NCI-H1694 (cell line): ENCODE data around the gene TNIK.

ENCODE experiments used
- DNase-seq: peaks from one replicate; lab custom pipeline; 2025; lab: John Stamatoyannopoulos, UW

TNIK gene

DNA sequence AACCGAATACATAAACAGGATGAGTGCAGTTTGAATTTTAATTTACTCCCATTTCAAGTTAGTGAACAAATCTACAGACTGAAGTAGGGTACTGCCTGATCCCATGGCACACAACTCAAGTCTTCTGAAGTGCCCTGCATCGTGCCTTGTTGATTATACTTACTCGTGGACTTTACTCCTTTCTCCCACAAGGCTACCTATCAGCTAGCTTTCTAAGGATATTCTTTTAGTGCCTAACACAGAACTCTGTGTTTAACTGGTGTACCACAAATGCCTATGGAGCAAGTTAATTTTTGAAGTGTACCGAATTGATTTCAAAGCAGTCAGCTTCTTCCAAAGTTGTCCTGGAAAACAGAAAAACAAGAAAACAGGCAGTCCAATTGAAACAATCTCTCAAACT lies 119.8 kb downstream of the TNIK start:
- no peak for DNase-seq

DNA sequence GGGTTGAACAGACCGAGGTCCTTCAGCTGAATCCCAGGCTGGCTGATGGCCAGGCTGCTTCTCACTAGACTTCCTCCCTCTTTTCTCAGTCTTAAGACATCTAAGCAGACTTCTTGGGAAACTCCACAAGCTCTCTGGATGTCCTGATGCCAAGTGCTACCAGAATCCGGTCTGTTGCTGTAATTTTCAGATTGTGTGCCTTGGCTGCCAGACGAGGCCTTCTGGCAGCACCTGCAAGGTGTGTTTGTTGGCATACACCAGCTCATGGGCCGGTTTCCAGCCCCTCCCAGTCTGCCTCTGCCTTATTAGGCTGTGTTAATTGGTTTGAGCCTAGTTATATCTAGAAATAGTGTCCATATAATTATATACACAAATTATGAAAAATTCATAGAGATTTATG lies 120.6 kb downstream of the TNIK start:
- no peak for DNase-seq

DNA sequence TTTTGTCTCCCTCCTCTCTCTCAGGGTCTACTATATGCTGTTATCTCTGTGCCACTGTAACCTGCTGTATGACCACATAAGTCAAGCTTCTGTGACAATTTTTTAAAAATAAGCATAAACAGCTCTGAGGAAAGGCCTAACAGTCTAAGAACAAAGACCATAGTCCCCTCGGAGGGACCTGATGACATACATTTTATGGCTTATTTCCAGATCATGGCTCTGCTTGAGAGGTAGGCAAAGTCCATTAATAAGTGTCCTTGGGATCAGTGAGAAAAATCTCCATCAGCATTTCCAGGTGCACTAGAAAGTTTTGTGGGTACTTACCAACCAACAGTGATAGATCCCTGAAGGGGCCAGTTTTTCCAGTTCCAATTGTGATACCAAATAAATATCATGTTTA lies 123.8 kb downstream of the TNIK start:
- DNase-seq, result no peak

DNA sequence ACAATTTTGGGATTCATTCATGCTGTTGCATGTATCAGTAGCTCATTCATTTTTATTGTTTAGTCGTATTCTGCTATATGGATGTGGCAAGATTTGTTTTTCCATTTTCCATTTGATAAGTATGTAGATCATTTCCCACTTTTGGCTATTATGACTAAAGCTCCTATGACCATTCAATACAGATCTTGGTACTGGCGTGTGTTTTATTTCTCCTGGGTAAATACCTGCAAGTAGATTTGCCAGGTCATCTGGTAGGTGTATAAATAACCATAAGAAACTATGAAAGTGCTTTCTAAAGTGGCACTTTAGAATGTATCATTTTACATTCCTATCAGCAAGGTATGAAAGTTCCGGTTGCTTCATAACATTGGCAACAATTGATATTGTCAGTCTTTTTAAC lies 124.6 kb downstream of the TNIK start:
- no peak for DNase-seq

DNA sequence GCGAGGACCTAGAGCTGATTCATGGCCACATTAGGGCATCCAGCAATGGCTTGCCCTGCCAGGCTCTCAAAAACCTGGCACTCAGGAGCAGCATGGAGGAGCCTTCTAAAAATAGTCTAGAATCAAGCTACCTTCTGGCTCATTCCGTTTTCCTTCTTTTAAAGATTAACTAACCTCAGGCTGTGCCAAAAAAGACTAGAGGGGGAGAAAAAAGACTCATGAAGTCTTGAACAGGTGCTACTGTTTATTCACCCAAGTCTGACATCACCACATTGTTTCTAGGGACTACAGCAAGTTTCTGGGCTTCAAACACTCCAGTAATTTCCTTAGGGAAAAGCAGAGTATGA lies 125.8 kb downstream of the TNIK start:
- no peak for DNase-seq

DNA sequence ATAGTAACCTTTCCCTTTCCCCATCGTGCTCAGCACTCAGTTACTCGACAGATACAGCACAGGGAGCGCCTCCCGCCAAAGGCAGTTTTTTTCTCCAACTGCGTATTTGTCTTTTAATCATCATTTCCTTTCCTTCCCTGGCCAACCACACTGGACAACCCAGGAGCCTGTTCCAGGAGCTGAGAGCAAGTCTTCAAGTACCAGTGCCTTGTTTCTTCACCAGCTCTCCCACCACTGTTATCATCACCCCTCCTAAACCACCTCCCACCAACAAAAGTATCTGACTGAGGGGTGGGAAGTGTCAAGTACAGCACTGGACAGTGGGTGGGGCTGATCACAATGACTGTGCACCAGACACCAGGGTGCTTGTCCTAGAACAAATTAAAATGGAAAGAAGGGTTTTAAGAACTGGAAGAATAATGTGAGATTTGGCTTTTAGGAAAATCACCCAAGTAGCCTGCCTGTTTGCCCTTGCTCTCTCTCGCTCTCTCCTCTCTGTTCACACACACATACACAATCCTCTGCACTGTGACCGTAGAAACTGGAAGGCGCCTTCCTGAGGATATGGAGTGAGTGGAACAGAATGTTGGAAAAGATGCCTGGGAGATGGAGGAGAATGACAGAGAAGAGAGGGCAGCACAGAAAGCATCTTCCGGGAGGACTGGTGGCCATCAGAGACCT lies 126.3 kb downstream of the TNIK start:
- DNase-seq, result no peak

DNA sequence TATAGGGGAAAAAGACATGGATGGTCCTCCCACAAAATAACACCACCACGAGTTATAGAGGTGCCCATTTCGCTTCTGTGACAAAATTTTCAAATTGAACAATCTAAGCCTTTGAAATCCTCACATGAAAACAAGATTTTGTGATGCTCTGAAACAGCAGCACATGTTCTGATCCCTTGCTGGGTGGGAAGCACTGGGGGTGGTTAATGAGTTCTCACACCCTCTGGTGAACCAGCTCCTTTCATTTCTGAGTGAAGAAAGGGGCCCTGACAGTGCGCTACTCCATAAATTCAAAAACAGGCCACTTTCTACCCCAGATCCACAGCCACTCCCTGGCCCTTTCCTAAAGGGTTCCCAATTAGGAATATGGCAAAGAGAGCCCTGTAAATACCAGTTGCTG lies 129.3 kb downstream of the TNIK start:
- no peak for DNase-seq

DNA sequence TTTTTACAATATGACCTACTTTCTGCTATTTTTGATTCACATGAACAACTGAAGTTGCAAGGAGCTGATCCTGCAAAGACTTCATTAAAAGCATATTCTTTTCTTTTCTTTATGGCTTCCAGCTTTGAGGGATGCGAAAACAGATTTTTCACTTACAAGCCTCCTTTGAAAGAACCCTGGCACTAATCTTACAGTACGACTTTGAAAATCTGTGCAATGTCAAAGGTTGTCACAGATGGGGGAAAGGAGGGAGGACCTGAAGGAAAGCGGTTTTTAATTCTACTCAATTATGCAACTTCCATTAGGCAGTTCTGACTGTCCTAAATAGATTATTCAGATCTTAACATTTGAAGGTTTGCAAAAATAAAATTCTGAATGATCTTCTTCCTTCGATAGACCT lies 130.5 kb downstream of the TNIK start:
- DNase-seq, result no peak

DNA sequence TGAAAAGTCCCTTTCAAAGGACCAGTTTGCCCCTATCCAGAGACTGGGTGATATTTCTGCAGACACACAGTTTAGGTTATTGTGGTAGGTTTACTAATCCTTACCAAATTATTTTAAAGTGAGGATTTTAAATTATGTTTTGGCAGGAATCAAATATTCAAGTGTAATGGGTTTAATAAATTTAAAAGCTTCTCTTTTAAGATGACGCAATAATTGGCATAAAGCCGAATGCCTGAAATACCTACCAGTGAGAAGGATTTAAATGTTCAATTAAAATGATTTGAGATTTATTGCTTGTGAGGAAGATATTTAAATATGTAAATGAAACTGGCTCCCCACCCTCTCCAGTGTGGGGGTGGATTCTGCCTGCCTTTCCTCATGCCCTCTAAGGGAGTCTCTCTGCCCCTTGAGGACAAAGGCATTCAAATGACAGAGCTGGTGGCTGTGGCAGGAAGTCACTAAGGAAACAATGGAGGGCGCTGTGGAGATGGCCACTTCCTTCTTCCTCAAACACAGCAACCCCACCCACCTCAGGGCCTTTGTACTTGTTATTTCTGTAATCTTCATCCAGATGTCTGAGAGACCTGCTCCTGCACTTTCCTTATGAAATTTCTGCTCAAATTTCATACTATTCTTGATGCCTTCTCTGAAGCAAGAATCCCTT lies 131.7 kb downstream of the TNIK start:
- DNase-seq, result no peak

DNA sequence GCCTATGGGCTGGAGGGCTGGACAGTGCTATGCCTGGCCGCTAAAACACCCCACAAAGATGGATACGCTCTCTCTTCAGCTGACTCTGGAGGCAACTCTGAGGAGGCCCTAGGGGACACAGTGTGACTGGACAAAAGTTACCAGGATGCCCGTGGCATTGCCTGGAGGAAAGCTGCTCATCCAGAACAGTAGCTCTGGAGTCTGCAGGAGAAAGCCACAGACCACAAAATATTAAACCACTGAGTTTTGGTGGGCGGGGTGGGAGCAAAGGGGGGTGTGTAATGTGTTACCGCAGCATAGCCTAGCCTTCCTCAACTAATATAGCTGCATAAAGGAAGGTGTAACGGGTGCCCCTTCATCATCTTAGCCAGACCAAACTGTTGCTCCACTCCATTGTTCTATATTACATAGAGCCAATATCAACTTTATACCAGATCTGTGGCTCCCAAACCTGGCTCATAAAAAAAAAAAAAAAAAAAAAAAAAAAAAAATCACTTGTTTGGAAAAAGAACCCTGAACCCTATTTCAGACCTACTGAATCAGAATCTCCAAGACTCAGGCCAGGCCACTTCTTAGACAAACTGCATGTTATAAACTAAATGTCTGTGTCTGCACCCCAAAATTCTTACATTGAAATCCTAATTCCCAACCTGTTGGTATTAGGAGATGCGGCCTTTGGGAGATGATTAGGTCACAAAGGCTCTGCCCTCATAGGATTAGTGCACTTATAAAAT lies 132.6 kb downstream of the TNIK start:
- no peak for DNase-seq

DNA sequence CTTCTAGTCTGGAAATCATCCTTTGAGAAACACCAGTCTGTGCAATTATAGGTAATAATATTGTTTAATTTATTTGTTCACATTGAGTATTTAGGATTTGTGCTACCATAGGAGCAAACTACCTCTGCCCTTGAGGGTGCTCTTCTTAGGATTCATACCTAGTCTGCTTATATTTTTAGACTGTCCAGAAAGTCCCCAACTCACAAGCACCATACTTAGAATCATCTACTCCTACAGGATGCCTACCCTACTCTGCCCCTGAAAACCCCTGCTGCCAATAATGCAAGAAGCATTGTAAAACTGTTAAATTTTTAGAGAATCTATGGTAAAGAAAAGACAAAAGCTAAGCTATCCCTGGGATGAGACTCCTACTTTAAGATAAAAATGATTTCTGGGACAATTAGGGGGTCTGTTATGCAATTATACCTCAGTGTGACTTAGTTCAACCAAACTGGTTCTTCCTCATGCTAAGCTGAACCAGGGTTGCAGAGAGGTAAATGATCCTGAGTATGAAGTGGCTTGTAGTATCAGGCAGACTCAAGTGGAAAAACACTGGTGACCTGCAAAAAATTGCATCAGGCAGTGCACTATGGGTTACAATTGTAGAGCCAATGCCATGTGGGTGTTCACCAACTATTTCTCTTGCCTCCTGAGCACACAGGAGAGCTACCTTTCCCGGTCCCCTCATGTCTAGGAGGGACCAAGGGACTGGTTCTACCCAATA lies 133.3 kb downstream of the TNIK start:
- DNase-seq, result no peak

DNA sequence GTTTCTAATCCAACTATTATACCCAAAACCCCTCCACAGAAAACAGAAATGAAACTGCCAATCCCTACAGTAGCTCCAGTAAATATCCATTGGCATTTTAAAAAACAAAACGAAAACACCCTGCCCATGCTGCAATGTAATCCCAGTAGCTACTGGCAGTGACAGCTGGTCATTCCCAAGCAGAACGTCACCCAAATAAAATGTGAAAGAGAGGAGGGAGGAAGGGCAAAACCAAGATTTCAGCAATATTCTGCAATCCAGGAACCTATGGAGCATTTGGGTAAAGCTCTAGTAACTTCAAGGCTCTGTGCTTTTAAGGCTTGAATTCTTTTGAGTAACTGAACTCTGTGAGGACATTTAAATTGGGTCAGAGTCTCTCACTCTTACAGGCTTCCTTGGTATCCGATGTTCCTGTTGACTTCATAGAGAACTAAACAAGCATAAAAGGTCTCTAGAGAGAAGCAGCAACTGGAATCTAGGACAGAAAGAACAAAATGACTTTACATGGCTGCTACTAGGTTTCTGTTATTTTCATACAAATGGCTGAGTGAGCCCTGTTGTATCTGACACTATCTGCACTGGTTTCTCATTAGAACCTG lies 136.2 kb downstream of the TNIK start:
- no peak for DNase-seq

DNA sequence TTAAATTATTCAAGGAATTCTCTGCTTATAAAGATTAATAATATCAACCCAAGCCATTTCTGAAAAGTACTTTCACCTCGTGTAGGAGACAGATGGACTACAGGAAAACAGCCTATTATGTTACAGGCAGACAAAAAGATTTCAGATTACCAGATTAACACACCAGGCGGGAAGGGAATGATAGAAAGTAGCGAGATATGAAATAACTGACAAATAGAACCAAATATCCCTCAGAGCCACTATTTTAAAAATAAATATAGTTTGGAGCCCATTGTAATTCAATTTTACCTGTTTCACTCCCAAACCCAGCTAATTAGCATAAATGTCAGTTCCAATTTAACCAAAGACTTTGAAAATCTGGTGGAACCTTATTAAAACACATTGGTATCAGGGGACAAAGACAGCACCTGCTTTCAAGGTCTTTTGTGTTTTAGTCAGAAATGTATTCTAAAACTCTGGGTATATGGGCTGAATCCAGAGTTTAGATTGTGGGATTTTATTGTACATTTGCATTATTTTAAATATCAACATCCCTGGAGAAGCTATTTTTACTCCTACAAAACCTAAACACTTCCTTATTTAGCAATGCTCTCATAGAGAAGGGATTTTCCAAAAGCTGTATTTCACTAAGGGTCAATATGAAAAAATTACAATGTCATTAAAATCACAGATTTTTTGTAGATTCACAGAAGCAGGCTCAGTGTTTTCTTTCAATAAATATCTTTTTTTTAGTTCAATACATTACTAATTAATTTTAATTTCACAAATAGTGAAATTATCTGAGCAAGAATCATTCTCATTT lies 138.4 kb downstream of the TNIK start:
- DNase-seq, result peak; percentile 6

DNA sequence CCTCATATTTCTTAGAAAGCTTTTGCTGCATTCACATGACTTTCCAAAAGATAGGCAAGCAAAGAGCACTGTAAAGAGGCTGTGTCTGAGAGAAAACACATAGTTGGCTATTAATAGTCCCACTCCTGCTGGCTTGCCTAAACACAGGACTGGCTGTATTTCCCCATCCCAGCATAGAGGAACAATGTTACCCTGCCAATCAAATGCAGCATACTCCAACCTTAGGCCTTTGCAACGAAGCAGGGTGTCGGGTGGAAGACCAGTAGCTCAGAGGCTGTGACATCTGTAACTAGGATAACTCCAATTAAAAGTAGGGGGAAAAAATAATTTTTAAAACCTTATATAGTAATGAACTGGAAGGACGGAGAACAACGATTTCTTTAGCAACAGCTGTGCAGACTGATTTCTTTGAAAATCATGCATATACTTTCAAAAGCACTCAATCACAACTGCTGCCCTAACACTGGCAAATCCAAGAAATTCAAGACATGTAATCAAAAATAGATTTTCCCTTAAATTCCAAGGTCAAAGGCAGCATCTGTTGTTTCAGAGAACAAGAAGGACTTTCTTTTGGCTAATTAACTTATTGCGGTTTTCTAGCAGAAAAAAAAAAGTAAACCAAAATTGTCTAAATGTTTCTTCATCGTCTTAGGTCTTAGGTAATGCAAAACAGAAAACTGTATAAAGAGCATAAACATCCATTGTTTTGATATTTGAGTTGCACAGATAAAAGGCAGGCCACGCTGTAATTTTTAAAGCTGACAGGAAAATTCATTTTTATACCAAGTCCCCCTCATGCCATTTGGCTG lies 139.3 kb downstream of the TNIK start:
- DNase-seq, result peak; percentile 53

DNA sequence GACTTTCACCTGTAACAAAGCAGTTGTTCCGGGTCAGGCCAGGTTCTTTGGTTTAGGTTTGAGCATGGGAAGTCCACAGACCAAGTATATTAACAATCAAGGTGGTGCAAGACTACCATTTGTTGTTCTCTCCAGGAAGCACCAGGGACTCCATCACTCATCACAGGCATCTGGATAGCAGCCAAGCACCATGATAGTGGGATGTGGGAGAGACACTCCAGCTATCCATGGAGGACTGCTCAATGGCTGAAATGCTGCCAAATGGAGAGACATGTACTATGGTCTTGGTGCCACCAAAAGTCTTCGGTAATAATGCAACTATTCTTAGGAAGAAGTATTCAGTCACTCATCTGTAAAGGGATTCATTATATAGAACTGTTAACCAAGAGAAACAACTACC lies 143.0 kb downstream of the TNIK start:
- DNase-seq, result no peak

DNA sequence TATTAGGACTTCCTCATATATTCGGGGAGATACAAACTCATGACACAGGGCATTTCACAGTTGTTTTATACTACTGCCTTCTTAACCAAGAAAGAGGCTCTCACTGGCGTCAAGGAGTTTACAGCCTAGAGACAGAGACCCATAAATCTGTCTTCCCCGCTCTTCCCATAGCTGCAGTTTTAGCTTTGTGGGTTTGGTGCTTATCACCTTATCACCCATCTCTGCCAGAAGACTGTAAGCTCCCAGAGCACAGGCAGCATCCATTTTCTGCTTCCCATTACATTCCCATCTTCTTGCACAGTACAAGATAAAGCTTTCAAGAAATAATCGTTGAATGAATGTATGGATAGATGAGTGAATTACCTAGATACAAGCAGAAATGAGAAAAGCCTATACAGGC lies 144.3 kb downstream of the TNIK start:
- DNase-seq, result no peak

DNA sequence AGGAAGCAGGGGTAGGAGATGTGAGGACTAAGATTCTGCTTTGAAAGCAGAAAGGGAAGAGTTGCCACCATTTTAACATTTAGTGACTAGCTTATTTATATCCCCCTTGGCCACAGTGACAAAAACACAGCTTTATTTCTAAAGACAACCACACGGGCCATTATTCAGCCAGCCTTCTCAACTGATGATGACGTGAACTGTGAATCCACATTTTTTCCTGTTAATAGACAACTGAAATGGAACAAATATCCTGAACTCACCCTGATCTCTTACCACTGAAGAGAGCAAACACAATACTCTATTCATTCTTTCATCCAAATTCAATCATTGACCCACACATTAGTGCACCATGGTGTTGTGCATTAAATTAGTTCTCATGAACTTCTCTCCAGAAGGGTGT lies 145.1 kb downstream of the TNIK start:
- DNase-seq, result no peak

DNA sequence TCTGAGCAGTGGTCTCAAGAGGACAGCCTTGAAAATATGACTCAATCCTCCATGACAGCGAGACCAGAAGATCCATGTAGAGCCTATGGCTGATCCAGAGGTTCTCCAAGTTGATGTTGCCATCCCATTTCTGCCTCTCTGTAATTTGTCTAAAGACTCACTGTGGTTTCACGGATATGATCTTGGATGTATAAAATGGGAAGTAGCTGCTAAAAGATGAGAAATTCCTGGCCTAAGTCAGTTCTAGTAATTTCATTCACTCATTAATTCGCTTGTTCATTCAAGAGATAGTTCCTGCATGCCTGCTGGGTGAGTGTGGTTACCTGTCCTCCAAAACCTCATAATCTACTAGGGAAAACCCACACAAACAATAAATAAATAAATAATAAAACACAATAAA lies 145.9 kb downstream of the TNIK start:
- DNase-seq, result no peak

DNA sequence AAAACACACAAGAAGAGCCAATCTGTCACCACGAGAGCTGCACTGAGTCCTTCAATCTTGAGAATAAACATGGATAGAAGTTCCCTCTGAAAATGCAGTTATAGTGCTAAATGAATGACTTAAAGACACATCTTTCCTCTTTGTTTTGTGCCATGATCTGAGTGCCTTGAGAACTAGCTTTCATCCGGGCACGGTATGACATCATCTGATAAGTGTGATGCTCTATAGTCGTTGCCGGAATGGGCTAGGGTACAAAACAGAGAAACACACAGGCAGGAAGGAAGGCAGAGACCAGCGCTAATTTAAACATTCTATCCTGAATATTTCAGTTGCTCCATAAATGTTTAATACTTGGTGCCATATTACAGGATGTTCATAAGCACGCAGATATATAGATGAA lies 146.5 kb downstream of the TNIK start:
- DNase-seq, result no peak

DNA sequence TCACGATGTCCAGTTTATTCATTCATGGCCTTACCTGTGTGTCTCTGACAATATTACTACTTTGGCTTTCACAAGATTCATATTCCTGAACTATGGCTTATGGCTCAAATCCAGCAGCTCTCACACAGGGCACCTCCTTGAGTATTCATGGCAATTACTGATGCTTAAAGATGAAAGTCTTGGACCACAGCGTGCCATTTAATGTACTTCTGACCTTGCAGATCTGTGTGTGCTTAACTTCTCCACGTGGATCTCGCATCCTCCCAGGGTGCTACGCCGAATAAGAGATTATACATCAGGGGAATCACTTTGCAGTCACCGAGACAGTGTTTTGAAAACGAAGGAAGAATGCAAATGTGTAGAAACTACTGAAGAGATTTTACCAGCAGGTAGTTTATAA lies 147.5 kb downstream of the TNIK start:
- no peak for DNase-seq

DNA sequence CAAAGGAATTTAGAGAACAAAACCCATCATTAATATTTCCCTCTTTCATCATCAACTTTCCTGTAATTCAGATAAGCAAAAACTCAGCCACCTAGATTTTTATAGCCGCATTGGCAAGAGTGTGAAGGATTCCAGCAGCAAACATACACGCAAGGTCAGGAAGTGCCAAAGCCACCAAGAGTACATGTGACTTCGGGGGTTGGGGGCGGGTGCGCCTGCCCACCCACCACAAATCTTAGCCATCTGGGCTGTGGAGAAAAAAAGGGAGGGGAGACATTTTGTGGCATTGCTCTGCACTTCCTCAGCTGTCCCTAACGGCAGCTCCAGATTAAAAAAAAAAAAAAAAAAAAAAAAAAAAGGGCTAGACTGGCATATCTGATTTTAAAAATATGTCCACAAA lies 148.4 kb downstream of the TNIK start:
- DNase-seq, result no peak
